Epithelial cell of esophagus (primary cell): ENCODE results near the gene CFAP410.

Source experiments
- DNase-seq: peaks from one replicate; pipeline ENCODE4 v3.0.0; 2010; ENCODE audit warnings: low read depth
- H3K4me3 ChIP-seq: 2 replicates; pipeline ENCODE4 v1.5.1; 2011; ENCODE audit warnings: mild to moderate bottlenecking, low read length, control low read depth
- CTCF ChIP-seq: IDR thresholded peaks from 2 replicates; pipeline ENCODE4 v1.5.1; 2011; ENCODE audit warnings: low read depth, mild to moderate bottlenecking, low read length, control low read depth, inconsistent platforms; ENCODE audit not compliant: insufficient read depth; ENCODE audit errors: missing control alignments

Gene CFAP410

GRCh38 chr21:44350773-44351481, 11.7 kb upstream of the CFAP410 start:
- no peak overlapping the region for H3K4me3 ChIP-seq
- no peak for DNase-seq
- TF ChIP-seq CTCF: no peak

GRCh38 chr21:44349847-44350772, 10.9 kb upstream of the CFAP410 start:
- no peak for TF ChIP-seq CTCF
- no peak overlapping the region for H3K4me3 ChIP-seq
- no peak for DNase-seq

GRCh38 chr21:44349416-44349846, 10.2 kb upstream of the CFAP410 start:
- no peak for DNase-seq
- TF ChIP-seq CTCF: no peak
- no peak overlapping the region for H3K4me3 ChIP-seq

- H3K4me3 ChIP-seq: no peak overlapping the region
- no peak for DNase-seq
- no peak for TF ChIP-seq CTCF
These were observed 9.7 kb upstream of the CFAP410 start for GRCh38 chr21:44348861-44349260.

- TF ChIP-seq CTCF: no peak
- no peak for DNase-seq
- H3K4me3 ChIP-seq: no peak overlapping the region
These were observed 8.8 kb upstream of the CFAP410 start for GRCh38 chr21:44347911-44348451.

- no peak for DNase-seq
- H3K4me3 ChIP-seq: no peak overlapping the region
- no peak for TF ChIP-seq CTCF
These were observed 6.3 kb upstream of the CFAP410 start for GRCh38 chr21:44345495-44345894.
